NK-92 (cell line): Measurements from ENCODE around the gene CEP126.
"Not testable (repeated sequence)": the region's sequence is repeated elsewhere in the genome, so short reads cannot be mapped to it uniquely, and the experiment has no call there.

Experiments used
- DNase-seq: peaks from one replicate; lab custom pipeline; 2025; ENCODE audit not compliant: unreplicated experiment; lab: John Stamatoyannopoulos, UW

Gene CEP126

DNA sequence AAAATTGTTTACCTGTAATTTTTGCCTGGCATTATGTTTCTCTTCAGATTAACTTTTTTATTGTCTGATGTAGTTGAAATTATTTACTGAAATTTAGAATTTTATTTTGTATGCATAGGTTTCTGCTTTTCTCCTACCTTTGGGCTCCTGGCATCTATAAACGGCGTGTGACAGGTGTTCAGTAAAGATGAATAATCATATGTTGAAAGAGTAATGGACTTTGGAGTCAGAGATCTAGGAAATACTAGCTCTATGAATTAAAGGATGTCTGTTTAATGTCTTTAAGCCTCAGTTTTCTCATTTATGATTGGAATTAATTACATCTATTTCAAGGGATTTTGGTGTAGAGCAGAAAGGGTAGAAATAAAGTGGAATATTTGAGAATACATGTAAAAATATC lies 8.7 kb downstream of the CEP126 start:
- no peak for DNase-seq

DNA sequence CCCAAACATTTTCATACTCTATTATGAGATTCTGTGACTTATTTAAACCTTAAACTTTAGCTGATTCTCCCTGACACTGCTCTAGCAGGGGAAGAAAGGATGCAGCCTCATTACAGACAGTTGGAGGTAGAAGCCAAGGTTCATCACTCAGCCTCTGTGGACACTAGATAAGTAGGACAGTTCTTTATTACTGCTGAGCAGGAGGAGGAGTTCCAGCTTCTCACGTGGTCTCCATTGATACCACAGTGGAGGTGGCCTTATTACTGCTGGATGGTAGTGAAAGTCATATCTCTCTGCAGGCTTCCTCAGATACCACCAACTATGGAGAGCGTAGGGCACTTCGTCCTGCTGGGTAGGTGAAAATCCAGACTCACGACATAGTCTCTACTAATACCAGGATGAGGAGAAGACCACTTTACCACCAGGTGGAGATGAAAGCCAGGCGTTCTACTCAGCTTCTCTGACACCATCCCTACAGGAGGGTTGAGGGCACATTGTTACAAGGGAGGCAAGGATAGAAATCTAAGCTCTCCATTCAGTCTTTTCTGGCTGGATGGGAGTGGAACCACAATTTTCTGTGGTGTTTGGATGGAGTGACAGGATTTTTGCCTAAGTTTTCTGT lies 14.6 kb downstream of the CEP126 start:
- DNase-seq = no peak

DNA sequence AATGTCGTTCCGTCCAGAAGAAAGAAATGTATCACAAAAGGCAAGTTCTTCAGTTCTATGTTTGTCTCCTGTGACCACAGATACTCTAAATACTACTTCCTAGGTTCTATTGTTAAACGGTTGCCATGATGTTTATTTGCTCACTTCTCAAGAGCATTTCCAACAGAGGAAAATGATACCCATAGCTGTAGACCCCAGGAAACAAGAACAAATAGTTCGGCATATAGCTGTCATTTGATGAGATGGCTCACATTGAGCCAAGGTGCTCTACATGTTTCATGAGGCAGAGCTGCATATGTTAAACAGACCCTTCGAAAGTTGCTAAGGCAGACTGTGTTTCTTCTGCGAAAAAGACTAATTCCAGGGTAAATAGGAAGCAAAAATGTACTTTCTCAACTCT lies 16.9 kb downstream of the CEP126 start:
- no peak for DNase-seq

DNA sequence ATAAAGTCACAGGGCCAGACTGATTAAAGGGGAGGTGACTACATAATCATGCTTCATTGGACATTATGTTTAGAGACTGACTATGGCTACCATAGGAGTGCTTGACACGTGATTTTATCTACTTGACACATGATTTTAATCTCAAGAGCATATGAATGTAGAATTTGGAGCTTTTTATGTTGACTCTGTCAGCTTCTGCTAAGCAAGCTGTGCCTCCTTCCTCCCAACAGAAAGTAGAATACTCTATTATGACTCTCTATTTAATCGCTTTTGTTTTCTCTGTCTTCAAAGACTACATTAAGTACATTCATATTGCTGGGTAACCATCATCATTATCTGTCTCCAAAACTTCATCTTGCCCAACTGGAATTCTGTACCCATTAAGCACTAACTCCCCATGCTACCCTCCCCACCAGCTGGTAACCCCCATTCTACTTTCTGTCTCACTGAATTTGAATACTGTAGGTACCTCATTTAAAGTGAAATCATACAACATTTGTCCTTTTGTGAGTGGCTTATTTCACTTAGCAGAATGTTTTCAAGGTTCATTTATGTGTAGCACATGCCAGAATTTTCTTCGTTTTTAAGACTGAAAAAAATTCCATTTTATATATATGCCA lies 26.2 kb downstream of the CEP126 start:
- DNase-seq = no peak

DNA sequence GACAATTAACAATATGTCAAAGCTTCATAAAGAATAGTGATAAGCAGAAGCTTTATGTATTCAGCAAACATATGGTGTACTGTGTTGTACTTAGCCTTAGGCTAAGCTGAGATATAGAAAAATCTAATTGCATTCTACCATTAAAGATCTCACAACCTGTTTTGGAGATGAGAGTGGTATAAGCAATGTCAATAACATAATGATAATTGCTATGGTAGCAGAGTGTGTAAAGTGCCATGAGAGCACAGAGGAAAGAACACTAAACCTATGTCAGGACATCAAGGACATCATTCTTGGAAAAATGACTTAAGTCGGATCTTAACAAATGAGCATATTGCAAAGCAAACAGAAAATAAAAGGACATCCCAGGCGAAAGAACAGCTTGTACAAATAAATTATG lies 30.1 kb downstream of the CEP126 start:
- no peak for DNase-seq

DNA sequence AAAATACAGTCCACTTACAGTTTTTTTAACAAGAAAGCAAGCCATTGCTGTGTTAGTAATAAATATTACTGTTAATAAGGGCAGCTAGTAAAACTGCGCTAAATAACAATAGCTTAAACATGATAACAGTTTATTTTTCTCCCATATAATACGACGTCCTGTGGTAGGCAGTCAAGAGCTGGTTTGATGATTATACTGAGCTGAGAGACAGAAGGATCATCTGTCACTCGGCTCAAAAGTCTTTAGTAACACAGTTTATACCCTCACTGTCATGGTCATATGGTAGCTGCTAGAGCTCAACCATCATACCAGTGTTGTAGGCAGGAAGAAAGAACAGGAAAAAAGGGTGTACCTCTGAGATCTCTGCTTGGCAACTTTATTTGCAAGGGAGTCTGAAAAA lies 30.6 kb downstream of the CEP126 start:
- no peak for DNase-seq

DNA sequence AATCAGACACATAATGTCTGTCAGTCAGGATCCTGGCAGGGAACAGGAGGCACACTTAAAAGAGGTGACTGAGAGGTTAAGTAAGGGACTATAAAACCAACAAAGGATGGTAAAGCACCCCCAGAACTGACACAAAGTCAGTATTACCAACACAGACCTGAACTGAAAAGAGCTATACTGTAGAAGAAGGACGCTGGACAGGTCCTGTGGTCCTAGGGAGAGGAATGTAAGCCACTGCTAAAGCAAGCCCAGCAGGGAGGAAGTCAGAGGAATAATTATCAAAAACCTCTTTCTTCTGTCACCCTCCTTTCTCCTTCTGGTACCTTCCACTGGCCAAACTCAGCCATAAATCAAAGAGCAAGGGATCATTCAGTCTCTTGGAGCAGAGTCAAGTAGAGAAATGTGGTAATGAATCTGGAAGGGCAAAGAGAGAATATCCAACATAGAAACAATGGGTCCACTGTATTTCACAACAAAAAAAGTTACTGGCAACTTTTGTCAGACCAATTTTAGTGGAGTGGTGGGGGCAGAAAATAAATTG lies 34.9 kb downstream of the CEP126 start:
- no peak for DNase-seq

DNA sequence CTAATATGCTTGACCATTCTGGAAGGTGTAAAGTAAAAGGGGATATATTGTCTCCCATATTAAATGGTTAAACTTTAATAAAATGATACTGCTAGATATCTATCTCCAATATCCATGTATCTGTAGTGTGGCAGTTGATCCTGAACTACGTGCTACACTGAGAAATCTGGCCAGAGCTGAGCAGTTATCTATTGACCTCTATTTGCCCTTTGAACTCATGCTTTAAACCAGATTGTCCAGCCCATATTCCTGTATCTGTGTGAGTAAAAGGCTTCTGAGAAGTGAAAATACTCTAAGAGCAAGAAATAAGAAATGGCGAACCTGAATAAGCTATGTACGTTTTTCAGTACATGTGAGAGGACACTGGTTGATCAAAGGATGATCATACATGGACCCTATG lies 40.5 kb downstream of the CEP126 start:
- DNase-seq = no peak

DNA sequence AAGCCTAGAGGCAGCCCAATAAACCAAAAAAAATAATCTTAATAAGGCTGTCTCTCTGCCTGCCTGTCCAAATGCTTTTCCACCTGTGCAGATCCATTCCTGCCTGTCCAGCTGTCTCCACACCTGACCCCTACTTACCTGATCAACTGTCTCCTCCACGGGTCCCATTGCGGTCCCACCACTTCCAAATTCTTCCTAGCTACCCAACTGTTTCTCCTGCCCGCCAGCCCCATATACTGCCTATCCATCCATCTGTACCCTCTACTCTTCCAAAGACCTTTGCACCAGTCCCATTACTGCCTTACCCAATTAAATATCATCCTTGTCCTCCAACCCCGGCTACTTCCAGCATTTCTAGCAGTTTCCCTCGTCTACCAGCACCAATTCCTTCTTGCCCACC lies 40.9 kb downstream of the CEP126 start:
- DNase-seq = no peak

DNA sequence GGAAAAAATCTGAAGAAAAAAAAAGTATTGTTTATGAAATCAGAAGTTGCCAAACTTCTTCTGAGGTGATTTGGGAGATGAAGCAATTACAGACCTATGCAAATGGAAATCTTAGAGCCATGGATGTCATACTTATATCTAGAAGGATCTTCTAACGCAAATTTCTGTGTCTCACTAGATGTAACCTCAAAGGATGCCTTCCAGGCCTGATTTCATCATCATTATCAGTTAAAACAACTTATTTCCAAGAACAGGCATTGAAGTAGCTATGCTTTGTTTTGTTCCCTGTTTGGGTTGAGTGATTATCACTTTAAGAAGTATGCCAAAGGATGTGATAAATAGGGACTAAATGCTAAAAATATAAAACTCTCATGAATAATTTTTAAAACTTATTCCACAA lies 45.4 kb downstream of the CEP126 start:
- DNase-seq = no peak

DNA sequence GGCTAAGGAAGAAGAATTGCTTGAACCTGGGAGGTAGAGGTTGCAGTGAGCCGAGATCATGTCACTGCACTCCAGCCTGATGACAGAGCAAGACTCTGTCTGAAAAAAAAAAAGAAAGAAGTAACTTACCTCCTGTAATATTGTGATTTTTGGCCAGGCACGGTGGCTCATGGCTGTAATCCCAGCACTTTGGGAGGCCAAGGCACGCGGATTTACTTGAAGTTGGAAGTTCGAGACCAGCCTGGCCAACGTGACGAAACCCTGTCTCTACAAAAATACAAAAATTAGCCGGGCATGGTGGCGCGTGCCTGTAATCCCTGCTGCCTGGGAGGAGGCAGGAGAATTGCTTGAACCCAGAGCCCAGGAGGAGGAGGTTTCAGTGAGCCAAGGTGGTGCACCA lies 49.4 kb downstream of the CEP126 start:
- not testable (repeated sequence) for DNase-seq

DNA sequence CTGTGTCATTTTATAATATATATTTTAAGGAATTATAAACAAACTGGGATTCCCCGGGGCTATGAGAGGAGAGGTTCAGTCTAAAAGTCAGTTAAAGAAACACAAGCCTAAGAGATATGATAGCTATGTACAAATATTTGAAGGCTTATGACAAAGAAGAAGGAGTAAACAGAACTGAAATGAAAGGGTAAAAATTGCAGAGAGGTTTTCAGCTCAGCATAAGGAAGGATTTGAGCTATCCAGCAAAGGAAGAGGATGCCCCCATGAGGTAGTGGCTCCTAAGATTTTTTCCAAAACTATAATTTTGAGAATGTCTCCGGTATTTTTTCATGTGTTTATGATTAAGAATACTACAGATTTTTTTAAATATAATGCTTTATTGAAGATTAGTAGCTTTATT lies 59.4 kb downstream of the CEP126 start:
- DNase-seq = no peak

DNA sequence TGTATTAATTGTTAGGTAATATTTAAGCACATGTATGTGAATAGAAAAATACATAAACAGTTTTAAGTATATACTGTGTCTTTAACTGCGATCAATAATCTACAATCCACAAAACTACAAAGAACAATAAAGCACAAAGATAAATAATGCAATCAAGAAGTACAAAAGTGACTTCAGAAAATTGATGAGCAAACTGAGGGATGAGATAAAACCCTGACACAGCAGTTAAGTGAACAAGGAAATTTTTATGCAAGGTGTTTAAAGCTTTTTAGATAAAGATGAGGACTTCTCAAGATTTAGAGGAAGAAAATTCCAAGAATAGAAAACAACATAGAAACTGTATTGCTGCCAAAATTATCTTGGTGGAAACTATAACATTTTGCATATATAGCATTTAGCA lies 60.0 kb downstream of the CEP126 start:
- no peak for DNase-seq

DNA sequence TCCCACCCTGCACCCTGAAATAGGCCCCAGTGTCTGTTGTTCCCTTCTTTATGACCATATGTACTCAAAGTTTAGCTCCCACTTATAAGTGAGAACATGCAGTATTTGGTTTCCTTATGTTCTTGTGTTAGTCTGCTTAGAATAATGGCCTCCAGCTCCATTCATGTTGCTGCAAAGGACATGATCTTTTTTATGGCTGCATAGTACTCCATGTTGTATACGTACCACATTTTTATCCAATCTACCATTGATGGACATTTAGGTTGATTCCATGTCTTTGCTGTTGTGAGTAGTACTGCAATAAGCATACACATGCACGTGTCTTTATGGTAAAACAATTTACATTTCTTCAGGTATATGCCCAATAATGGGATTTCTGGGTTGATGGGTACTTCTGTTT lies 60.9 kb downstream of the CEP126 start:
- no peak for DNase-seq

DNA sequence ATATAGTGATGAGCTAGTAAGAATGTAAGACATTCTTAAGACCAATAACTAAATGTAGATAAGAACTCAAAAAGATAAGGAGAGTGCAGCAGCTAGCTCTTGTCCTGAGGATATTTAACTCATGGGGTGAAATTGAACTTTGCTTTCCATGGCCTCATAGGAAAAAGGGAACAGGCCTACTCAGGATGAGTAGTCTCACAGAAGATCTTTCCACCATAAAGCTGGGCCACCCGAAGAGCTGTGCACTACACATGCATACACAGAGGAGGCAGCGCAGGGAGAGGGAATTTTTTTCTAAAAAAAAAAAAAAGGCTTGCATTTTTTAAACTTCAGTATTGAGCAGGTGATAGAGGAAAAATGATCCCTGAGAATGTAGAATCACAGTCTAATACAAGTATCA lies 72.6 kb downstream of the CEP126 start:
- DNase-seq = no peak

DNA sequence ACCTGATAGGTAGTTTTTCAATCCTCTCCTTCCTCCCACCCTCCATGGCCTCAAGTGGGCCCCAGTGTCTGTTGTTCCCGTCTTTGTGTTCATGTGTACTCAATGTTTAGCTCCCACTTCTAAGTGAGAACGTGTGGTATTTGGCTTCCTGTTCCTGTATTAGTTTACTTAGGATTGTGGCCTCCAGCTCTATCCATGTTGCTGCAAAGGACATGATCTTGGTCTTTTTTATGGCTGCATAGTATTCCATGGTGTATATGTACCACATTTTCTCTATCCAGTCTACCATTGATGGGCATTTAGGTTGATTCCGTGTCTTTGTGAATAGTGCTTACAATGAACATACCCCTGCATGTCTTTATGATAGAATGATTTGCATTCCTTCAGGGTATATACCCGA lies 78.4 kb downstream of the CEP126 start:
- DNase-seq = no peak

DNA sequence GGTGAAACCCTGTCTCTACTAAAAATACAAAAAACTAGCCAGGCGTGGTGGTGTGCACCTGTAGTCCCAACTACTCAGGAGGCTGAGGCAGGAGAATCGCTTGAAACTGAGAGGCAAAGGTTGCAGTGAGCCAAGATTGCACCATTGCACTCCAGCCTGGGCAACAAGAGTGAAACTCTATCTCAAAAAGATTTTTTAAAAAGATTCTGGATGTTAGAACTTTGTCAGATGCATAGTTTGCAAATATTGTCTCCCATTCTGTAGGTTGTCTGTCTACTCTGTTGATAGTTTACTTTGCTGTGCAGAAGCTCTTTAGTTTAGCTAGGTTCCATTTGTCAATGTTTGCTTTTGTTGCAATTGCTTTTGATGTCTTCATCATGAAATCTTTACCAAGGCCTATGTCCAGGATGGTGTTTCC lies 79.3 kb downstream of the CEP126 start:
- not testable (repeated sequence) for DNase-seq

DNA sequence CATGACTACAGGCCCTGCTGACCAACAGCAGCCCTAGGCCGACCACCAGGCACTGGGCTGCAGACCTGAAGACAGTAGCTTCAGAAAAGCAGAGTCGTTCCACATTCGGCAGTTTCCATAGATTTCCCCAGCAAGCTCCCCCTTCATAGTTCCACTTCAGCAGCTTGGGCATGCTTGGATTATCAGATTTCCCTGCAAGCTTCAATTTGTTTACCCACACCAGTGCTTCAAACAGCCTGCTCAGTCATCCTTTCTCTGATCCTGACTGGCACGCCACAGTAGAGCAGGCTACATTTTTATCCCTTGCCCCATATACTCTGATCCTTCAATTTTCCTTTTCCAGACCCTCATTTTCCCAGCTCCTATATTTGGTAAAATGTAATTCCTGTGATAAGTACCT lies 81.3 kb downstream of the CEP126 start:
- no peak for DNase-seq

DNA sequence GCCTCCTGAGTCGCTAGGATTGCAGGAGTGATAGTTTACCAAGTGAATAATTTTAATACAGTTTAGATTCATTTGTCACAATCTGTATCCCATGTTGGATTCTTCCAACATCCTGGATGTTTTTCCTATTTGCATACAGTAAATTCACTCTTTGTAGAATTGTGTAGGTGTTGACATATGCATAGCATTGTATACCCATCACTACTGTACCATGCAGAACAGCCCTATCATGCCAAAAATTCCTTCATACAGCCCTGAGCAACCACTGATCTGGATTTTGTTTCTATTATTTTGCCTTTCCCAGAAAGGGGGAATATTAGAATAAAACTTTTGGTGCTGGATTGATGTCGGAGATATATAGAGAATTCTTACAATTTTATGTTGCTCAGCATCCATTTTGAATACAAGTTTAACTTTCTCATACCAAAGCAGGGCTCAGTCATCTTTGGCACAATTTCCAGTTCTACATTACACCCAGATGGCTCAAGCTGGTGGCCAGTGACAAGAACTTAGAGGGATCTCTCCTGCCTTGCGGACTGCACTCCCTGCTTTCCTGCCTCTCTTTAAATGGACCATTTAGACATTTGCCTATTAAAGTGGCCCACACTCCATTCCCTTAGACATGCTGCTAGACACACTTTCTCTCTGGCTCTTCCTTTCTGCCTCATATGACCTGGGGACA lies 87.0 kb downstream of the CEP126 start:
- DNase-seq = no peak

DNA sequence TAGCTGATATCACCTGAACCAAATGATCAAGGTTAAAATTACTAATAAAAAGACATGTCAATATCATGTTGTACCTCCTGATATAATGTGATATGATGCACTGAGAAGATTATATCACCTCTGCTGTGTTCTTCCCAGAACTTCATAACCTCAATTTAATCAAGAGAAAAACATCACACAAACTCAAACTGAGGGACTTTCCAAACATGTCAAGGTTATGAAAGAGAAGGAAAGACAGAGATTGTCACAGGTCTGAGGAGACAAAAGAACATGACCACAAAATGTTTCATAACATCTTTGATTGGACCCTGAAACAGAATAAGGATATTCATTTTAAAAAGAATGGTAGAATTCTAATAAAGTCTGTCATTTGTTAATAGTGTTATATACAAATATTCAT lies 89.4 kb downstream of the CEP126 start:
- no peak for DNase-seq

DNA sequence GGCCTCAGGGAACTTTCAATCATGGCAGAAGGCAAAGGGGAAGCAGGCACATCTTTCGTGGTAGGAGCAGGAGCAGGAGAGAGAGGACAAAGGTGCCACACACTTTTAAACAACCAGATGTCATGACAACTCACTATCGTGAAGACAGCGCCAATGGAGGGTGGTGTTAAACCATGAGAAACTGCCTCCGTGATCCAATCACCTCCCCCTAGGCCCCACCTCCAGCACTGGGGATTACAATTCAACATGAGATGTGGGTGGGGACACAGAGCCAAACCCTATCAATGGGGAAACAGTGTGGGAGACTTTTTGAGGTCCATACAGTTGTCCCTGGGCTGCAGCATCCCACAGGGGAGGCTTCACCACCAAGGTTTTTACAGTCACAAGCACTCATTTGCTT lies 90.5 kb downstream of the CEP126 start:
- no peak for DNase-seq

DNA sequence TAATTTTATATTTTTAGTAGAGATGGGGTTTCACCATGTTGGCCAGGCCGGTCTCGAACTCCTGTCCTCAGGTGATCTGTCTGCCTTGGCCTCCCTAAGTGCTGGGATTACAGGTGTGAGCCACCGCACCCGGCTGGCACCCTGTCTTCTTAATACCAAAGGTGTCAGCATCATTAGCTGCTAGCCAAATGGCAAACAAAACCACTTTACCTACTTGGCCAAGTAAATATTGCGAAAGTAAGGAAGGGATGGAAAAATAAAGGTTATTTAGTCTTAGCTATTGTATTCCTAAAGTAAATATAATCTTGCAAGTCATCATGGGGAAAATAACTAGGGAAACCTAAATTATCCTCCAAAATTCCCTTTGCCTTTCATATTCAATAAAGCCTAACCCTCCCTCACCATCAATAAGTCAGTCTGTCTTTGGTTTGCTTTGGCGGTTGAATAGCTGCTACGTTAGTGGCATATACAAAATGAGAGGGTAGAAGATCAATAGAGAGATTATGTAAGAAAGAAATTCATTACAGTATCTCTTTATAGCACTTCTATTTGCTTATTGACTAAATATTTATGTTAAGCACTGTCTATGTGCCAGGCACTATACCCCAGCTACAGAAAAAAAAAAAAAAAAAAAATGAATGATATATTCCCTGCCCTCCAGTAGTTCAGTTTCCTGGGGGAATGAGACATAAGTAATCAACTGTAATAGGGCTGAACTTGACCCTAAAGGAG lies 92.2 kb downstream of the CEP126 start:
- DNase-seq = no peak
